ENCODE data around the gene LSM4. TPM values are rescaled to one million over a fixed set of nuclear protein-coding genes. Genes with fewer than 3 reads are reported as not detected.

The LSM4 gene
- total RNA-seq, 4 donors from 2014 or later: 70.4 to 167 (median 156) TPM

- TF ChIP-seq EP300 (IDR thresholded peaks at IDR 0.05): no peak
Measured at GRCh38 chr19:18348171-18348570, 25.3 kb upstream of the LSM4 start.

GRCh38 chr19:18346091-18346490, 23.2 kb upstream of the LSM4 start:
- TF ChIP-seq EP300 (IDR thresholded peaks at IDR 0.05) (no peak), POLR2A (IDR thresholded peaks at IDR 0.05) (no peak), CTCF (IDR thresholded peaks at IDR 0.05) (no peak)
- no peak for DNase-seq (ENCODE audit: low spot score in 2 of 2)
- Histone ChIP-seq H3K9me3 (no peaks in the 10 kb centered on the region), H3K4me3 (no peak overlapping the region), H3K4me1 (peaks cover 0 to 29% (median 7%) of the 10 kb centered on the region in 4 donors), H3K27me3 (no peaks in the 10 kb centered on the region), H3K27ac (no peak overlapping the region), H3K36me3 (peaks cover 0 to 50% (median 0%) of the 10 kb centered on the region in 3 donors)
- 62 to 69% methylated on average over 8 of the region's 8 CpGs for WGBS, 2 donors

More at GRCh38 chr19:18348171-18348570, 25.3 kb upstream of the LSM4 start:
- Histone ChIP-seq H3K4me3 (no peak overlapping the region), H3K9me3 (no peaks in the 10 kb centered on the region), H3K27me3 (no peaks in the 10 kb centered on the region), H3K27ac (no peak overlapping the region), H3K4me1 (peaks cover 0 to 17% (median 0%) of the 10 kb centered on the region in 4 donors), H3K36me3 (peaks cover 0 to 55% (median 0%) of the 10 kb centered on the region in 3 donors)
- 71 to 74% methylated on average over 17 of the region's 17 CpGs for WGBS, 2 donors
- DNase-seq (ENCODE audit: low spot score in 2 of 2): no peak

GRCh38 chr19:18345296-18345695, 22.4 kb upstream of the LSM4 start:
- no peak overlapping the region for H3K27ac ChIP-seq
- H3K4me3 ChIP-seq: no peak overlapping the region
- no peaks in the 10 kb centered on the region for H3K9me3 ChIP-seq
- H3K4me1 ChIP-seq: peaks cover 0 to 33% (median 7%) of the 10 kb centered on the region in 4 donors
- peaks cover 0 to 42% (median 0%) of the 10 kb centered on the region in 3 donors for H3K36me3 ChIP-seq
- H3K27me3 ChIP-seq: no peaks in the 10 kb centered on the region
- 92 to 95% methylated on average over 6 of the region's 6 CpGs for WGBS, 2 donors
- no peak for TF ChIP-seq EP300 (IDR thresholded peaks at IDR 0.05)
- no peak for TF ChIP-seq CTCF (IDR thresholded peaks at IDR 0.05)
- TF ChIP-seq POLR2A (IDR thresholded peaks at IDR 0.05): no peak
- DNase-seq (ENCODE audit: low spot score in 2 of 2): no peak

- no peak for DNase-seq (ENCODE audit: low spot score in 2 of 2)
- Histone ChIP-seq H3K27me3 (no peaks in the 10 kb centered on the region), H3K9me3 (no peaks in the 10 kb centered on the region), H3K27ac (peak overlapping the region in 3 of 4 donors; percentile 15 to 62 (median 54)), H3K36me3 (peaks cover 0 to 39% (median 0%) of the 10 kb centered on the region in 3 donors), H3K4me3 (no peak overlapping the region), H3K4me1 (peaks cover 0 to 33% (median 11%) of the 10 kb centered on the region in 4 donors)
- 50 to 52% methylated on average over 13 of the region's 13 CpGs for WGBS, 2 donors
- TF ChIP-seq EP300 (IDR thresholded peaks at IDR 0.05) (no peak), CTCF (IDR thresholded peaks at IDR 0.05) (no peak), POLR2A (IDR thresholded peaks at IDR 0.05) (no peak)
Measured at GRCh38 chr19:18344582-18344950, 21.7 kb upstream of the LSM4 start.

- TF ChIP-seq POLR2A (IDR thresholded peaks at IDR 0.05) (no peak), CTCF (IDR thresholded peaks at IDR 0.05) (no peak), EP300 (IDR thresholded peaks at IDR 0.05) (no peak)
- whole genome bisulfite sequencing, 2 donors: 77 to 85% methylated on average over 8 of the region's 8 CpGs
- H3K27me3 ChIP-seq: no peaks in the 10 kb centered on the region
- H3K4me3 ChIP-seq: no peak overlapping the region
- no peaks in the 10 kb centered on the region for H3K9me3 ChIP-seq
- H3K36me3 ChIP-seq: peaks cover 0 to 29% (median 0%) of the 10 kb centered on the region in 3 donors
- DNase-seq (ENCODE audit: low spot score in 2 of 2): no peak
- H3K4me1 ChIP-seq: peaks cover 0 to 34% (median 12%) of the 10 kb centered on the region in 4 donors
- peak overlapping the region in 3 of 4 donors; percentile 26 to 91 (median 86) for H3K27ac ChIP-seq
Measured at GRCh38 chr19:18342090-18342632, 19.3 kb upstream of the LSM4 start.
